M059J (cell line): ENCODE measurements around the gene OVCA2. TPM values are rescaled to one million over a fixed set of nuclear protein-coding genes. Genes with fewer than 3 reads are reported as not detected.

Source experiments
- DNase-seq: peaks from one replicate; pipeline ENCODE4 v3.0.0-alpha.2; 2012; ENCODE audit warnings: low read depth
- total RNA-seq: library from RNA; depleted of rRNA; stranded (reverse); fragments of >200 nt; shearing (Covaris generic); gene quantifications from 2 replicates; pipeline ENCODE4 v1.2.3, GENCODE V29; 2014

Gene OVCA2
- total RNA-seq, 1 experiment from 2014 or later: 18.9 TPM

- DNase-seq: no peak
These were observed 23.4 kb downstream of the OVCA2 start for GRCh38 chr17:2064980-2065785.

GRCh38 chr17:2065949-2066400 lies 24.2 kb downstream of the OVCA2 start:
- DNase-seq: no peak

GRCh38 chr17:2067048-2067561 lies 25.3 kb downstream of the OVCA2 start:
- no peak for DNase-seq

GRCh38 chr17:2067608-2068024 lies 25.8 kb downstream of the OVCA2 start:
- DNase-seq: peak; percentile 91

- peak; percentile 87 for DNase-seq
These were observed 26.3 kb downstream of the OVCA2 start for GRCh38 chr17:2068031-2068518.

- DNase-seq: peak; percentile 74
These were observed 26.8 kb downstream of the OVCA2 start for GRCh38 chr17:2068519-2069051.

- DNase-seq: peak; percentile 82
These were observed 28.6 kb downstream of the OVCA2 start for GRCh38 chr17:2070241-2071023.

- no peak for DNase-seq
These were observed 29.2 kb downstream of the OVCA2 start for GRCh38 chr17:2071024-2071385.

- DNase-seq: peak; percentile 78
These were observed 29.8 kb downstream of the OVCA2 start for GRCh38 chr17:2071455-2072281.

GRCh38 chr17:2074919-2075318 lies 33.1 kb downstream of the OVCA2 start:
- DNase-seq: no peak

GRCh38 chr17:2075336-2076086 lies 33.7 kb downstream of the OVCA2 start:
- DNase-seq: no peak

- no peak for DNase-seq
These were observed 34.5 kb downstream of the OVCA2 start for GRCh38 chr17:2076087-2076984.

- no peak for DNase-seq
These were observed 35.2 kb downstream of the OVCA2 start for GRCh38 chr17:2077040-2077439.

GRCh38 chr17:2081564-2081963 lies 39.7 kb downstream of the OVCA2 start:
- peak; percentile 86 for DNase-seq

GRCh38 chr17:2082003-2082781 lies 40.4 kb downstream of the OVCA2 start:
- DNase-seq: no peak

- DNase-seq: peak; percentile 25
These were observed 41.8 kb downstream of the OVCA2 start for GRCh38 chr17:2083613-2084035.

GRCh38 chr17:2084036-2084765 lies 42.4 kb downstream of the OVCA2 start:
- DNase-seq: peak; percentile 89
